Measurements from ENCODE around the gene EXOC5. TPM values are rescaled to one million over a fixed set of nuclear protein-coding genes. Genes with fewer than 3 reads are reported as not detected.
"Not testable (repeated sequence)": the region's sequence is repeated elsewhere in the genome, so short reads cannot be mapped to it uniquely, and the experiment has no call there.

Gene EXOC5
- total RNA-seq = 78.6 and 120 TPM in 2 replicates

- peak; percentile 93 for DNase-seq
These were observed at the start of gene EXOC5, which contains the start of gene AP5M1 for GRCh38 chr14:57268161-57269069. Gene EXOC5, minus strand, starts transcription at chr14:57268905. Its CDS starts 257 bp downstream, at chr14:57268648. Gene AP5M1, plus strand, starts transcription at chr14:57268971. Its CDS starts 344 bp downstream, at chr14:57269315.

GRCh38 chr14:57317248-57317833 lies 48.6 kb upstream of the EXOC5 start:
- peak; percentile 91 for DNase-seq

- DNase-seq = peak; percentile 6
These were observed 45.8 kb upstream of the EXOC5 start for GRCh38 chr14:57314396-57315089.

DNA sequence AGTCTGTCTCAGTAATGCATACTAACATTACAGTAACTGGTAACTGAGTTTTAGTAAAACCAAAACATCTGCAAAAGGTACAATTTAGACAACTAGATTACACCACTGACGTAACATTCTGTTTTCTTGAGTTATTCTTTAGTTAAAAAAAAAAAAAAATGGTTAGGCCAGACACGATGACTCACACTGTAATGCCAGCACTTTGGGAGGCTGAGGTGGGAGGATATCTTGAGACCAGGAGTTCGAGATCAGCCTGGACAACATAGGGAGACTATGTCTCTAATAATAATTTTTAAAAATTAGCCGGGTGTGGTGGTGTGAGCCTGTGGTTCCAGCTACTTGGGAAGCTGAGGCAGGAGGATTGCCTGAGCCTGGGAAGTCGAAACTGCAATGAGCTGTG lies 34.2 kb upstream of the EXOC5 start:
- no peak for DNase-seq

- DNase-seq = no peak
These were observed 30.8 kb upstream of the EXOC5 start for GRCh38 chr14:57299511-57299910.

- no peak for DNase-seq
These were observed 29.1 kb upstream of the EXOC5 start for GRCh38 chr14:57297852-57298251.

GRCh38 chr14:57295239-57295638 lies 26.5 kb upstream of the EXOC5 start:
- no peak for DNase-seq

GRCh38 chr14:57293866-57294837 lies 25.4 kb upstream of the EXOC5 start:
- peak; percentile 50 for DNase-seq

DNA sequence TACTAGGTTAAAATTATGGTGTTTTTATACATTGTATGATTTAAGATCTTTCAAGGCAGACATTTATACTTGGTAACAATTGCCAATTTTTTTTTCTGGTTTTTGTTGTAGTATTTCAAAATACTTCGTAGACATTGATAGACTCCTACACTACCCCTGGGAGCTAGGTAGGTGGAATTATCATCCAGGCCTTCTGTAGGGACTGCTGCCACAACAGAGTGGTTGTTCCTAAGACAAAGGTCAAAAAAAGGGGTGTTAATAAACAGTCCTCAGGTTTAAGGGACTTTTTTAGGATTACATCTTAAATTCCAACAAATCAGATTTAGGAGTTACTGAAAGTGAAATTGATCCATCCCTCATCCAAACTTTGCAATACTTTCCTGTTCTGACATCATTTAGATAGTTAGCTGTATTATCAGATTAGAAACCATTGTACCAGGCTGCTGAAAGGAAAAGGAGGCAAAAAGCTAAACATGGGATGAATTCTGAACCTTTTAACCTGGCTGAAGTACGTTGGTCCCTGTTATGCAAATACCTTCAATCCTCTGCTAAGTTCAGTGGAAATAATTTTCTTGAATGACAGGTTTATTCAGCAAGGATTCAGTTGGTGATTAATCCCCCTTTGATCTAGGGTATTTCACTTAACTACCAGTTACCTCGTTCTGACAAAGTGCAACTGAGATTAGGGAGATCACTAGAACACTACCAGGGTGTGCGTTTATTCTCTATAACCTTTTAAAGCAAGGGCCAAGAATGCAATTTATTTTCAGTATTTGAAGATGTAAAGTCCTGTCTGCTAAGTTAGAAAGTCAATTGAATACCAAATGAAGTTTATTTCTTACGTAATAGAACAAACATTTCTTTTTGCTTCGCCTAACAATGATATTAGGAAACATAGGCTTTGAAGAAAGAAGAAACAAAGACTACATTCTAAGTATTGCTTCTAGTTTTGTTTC lies 23.3 kb upstream of the EXOC5 start:
- no peak for DNase-seq

- no peak for DNase-seq
These were observed 22.0 kb upstream of the EXOC5 start for GRCh38 chr14:57290751-57291150.

DNA sequence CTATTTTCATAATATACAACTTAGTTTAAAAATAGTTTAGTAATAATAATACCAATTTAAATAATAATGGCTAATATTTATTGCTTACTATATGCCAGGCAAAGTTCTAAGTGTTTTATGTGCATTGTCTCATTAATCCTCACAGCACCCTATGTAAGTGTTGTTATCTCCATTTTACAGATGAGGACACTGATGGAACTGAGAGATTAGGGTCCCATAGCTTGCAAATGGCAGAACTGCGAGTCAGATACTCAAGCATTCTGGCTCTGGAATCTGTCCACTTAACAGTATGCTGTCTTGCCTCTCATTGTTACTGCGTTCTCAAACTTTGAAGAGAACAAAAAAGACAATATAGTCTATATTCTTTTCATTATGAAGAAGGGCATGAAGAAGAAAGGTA lies 19.0 kb upstream of the EXOC5 start:
- DNase-seq = no peak

DNA sequence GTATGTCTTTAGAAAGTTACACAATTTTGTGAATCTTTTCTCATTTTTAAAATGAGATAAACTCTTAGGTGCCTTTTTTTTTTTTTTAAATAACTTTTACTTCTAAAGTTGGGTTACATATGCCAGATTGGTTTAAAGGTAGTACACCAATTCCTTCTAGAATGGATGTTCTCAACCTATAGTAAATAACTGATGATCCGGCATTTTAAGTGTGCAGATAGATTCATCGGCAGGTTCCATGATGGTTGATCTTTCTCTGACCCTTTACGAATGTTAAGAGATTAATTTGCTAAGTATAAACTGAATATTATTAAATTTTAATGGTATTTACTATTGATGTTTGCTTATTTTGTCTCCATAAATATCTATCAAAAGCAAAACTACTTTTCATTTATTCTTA lies 8.4 kb upstream of the EXOC5 start:
- DNase-seq = no peak

GRCh38 chr14:57275023-57275664 lies 6.4 kb upstream of the EXOC5 start:
- DNase-seq = no peak

DNA sequence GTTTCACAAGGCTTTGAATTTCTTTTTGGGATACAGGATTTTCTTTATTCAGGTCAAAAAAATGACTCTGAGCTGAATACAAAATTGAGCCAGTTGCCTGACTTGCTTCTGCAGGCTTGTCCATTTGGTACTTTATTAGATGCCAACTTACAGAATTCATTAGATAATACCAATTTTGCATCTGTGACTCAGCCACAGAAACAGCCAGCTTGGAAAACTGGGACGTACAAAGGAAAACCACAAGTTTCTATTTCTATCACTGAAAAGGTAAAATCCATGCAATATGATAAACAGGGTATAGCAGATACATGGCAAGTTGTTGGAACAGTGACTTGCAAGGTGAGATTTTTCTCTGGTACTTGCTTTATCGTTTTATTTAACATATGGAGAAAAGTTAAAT lies 5.8 kb upstream of the EXOC5 start:
- no peak for DNase-seq

DNA sequence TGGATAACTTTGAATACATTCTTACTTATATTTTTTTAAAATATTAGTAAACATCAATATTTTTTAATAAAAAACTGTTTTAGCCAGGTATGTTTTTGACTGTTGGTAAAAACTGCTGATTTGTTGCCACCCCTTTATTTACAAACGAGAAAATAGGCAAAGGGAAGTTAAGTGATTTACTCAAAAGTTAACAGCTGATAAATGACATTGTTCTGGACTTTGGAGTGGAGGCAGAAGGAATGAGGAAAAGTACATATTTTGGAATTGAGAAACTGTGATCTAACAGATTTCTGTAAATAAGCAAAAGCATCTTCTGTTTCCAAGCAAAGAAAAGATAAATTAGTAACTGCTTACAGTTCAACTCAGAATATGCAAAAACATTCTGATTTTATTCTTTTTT lies 4.5 kb upstream of the EXOC5 start:
- no peak for DNase-seq

DNA sequence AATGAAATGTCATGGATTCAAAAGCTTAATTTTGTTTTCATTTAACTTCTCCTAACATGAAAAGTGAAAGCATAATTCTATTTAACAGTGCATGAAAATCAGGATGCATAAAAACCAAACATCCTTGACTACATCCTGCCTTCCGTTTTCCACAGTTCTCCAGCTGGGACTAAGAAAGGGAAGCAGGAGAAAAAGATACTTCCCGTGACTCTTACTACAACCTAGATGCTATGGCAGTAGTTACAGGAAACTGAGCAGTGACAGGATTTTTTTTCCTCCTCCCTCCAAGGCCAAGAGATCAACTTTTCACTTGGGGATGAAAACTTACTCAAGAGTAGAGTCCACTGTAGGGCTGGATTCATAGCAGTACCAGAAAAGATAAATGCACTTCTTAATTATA lies 2.6 kb downstream of the EXOC5 start:
- DNase-seq = peak; percentile 79

GRCh38 chr14:57262117-57262516 lies 6.6 kb downstream of the EXOC5 start:
- no peak for DNase-seq

DNA sequence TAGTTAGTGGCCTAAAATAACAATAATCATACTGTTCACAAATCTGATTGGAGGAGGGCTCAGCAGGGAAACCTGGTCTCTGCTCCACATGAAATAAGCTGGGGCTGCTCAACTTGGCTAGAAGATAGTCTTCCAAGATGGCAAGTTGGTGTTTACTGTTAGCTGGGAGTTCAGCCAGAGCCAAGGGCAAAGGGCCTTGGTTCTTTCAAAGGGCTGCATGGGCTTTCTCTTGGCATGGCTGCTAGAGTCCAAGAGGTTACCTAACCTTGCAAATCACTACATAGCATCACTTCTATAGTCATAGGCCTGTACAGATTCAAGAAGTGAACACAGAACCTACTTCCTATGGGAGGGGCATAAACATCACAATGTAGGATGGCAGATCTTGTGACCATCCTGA lies 7.1 kb downstream of the EXOC5 start:
- no peak for DNase-seq

DNA sequence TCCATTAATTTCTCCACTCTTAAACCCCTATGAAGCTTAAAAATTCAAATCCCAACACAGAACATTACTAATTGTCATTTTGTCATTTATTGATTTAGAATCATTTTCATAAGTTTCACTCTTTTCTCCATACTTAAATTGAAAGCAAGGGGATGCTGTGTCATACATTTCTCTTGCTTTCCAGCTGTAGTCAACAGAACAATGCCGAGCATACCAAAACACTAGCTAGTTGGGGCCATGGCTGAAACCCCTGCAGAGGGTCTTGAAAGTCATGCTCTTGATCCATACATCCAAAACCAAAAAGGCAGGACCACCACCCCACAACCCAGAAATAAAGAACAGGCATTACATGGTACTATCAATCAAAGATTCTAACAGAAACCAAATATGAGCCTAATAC lies 9.0 kb downstream of the EXOC5 start:
- DNase-seq = no peak

GRCh38 chr14:57258221-57258620 lies 10.5 kb downstream of the EXOC5 start:
- not testable (repeated sequence) for DNase-seq
